Neutrophil (primary cell): ENCODE data around the gene ATP5F1D.

Experiments
- H3K27ac ChIP-seq: fragments of 200-600 bp; sonication (generic); 2 replicates; pipeline ENCODE4 v1.5.1; 2016; ENCODE audit warnings: mild to moderate bottlenecking, moderate library complexity
- H3K27me3 ChIP-seq: fragments of 200-600 bp; sonication (generic); 2 replicates; pipeline ENCODE4 v1.6.0; 2016; ENCODE audit warnings: mild to moderate bottlenecking
- H3K36me3 ChIP-seq: fragments of 200-600 bp; sonication (generic); 2 replicates; pipeline ENCODE4 v1.5.1; 2017
- H3K4me1 ChIP-seq, 2 experiments: fragments of 200-600 bp in 1 of 2; sonication (generic) in 1 of 2; 1 replicate in 1 of 2; 2 replicates in 1 of 2; pipeline versions ENCODE4 v1.5.1 to v1.6.1; 2013 to 2016; ENCODE audit warnings: low read depth in 1 of 2, low read length in 1 of 2, mild to moderate bottlenecking in 1 of 2, moderate library complexity in 1 of 2; ENCODE audit not compliant: control insufficient read depth in 1 of 2, insufficient read depth in 1 of 2
- H3K4me3 ChIP-seq, 2 experiments: fragments of 200-600 bp in 1 of 2; sonication (generic) in 1 of 2; 1 replicate in 1 of 2; 2 replicates in 1 of 2; pipeline ENCODE4 v1.5.1; 2013 to 2016; ENCODE audit warnings: low read depth in 1 of 2, low read length in 1 of 2, mild to moderate bottlenecking in 1 of 2, moderate library complexity in 1 of 2
- H3K9me3 ChIP-seq: fragments of 200-600 bp; sonication (generic); 2 replicates; pipeline ENCODE4 v1.5.1; 2016
- TF ChIP-seq, protein P1 (sequence below): fragments of 200-600 bp; sonication (generic); IDR thresholded peaks from 2 replicates; pipeline ENCODE4 v1.5.1; 2016; ENCODE audit warnings: antibody characterized with exemption

ATP5F1D gene

GRCh38 chr19:1259876-1260748 is 18.6 kb downstream of the ATP5F1D start:
- Histone ChIP-seq H3K27ac (peak overlapping the region; percentile 100), H3K9me3 (peaks cover 3% of the 10 kb centered on the region), H3K4me3 (peak overlapping the region; percentile 71 to 72), H3K27me3 (no peaks in the 10 kb centered on the region), H3K4me1 (peaks cover 82 to 86% of the 10 kb centered on the region in 2 experiments), H3K36me3 (peaks cover 49% of the 10 kb centered on the region)
- TF ChIP-seq, protein P1, sequence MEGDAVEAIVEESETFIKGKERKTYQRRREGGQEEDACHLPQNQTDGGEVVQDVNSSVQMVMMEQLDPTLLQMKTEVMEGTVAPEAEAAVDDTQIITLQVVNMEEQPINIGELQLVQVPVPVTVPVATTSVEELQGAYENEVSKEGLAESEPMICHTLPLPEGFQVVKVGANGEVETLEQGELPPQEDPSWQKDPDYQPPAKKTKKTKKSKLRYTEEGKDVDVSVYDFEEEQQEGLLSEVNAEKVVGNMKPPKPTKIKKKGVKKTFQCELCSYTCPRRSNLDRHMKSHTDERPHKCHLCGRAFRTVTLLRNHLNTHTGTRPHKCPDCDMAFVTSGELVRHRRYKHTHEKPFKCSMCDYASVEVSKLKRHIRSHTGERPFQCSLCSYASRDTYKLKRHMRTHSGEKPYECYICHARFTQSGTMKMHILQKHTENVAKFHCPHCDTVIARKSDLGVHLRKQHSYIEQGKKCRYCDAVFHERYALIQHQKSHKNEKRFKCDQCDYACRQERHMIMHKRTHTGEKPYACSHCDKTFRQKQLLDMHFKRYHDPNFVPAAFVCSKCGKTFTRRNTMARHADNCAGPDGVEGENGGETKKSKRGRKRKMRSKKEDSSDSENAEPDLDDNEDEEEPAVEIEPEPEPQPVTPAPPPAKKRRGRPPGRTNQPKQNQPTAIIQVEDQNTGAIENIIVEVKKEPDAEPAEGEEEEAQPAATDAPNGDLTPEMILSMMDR = no peak

DNA sequence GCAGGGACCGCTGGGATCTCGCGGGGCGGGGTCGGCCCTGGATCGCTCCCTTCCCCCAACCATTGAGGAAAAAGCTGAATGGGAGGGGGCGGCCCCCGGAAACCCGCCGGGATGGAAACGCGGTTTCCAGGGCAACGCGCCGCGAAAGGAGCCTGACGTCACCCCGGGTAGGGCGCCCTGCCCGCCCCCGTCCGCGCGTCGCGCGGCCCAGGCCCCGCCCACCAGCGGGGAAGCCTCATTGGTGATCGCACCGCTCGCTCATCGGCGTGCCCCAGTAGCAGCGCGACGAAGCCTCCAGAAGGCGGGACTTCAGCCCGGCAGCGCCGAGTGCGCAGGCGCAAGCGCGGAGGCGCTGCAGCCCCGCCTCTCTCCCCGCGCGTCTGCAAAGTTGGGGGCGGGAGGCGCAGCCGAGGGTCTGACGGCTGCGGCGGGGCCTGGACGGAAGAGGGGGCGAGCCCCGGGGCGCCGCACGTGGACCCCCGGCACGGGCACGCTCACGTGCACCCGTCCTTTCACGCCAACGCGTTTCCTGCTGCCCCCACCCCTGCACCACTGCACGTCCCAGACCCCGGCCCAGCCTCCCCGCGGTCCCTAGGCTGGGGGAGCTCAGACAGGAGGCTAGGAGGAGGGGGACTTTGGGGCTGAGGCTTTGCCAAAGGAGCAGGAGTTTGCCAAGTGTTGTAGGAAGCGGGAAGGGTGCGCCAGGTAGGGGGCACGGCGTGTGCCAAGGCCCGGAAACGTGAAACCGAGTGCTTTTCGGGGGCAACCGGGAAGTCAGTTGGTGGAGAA is 19.4 kb downstream of the ATP5F1D start:
- Histone ChIP-seq H3K4me3 (peak overlapping the region; percentile 71 to 72), H3K36me3 (peaks cover 43% of the 10 kb centered on the region), H3K4me1 (peaks cover 82 to 86% of the 10 kb centered on the region in 2 experiments)

DNA sequence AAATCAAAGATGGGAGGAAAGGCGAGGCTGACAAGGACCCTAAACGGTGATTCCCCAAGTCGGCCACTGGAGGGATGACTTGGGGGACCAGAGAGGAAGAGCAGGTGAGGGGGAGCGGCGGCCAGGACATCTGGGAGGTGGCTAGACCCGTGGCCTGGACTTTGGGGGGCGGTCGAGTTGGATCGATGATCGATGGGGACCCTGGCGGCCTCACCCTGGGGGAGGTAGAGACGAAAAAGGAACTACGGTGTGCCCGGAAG is 19.9 kb downstream of the ATP5F1D start:
- Histone ChIP-seq H3K4me1 (peaks cover 86% of the 10 kb centered on the region in 2 experiments), H3K27ac (peak overlapping the region; percentile 100), H3K9me3 (no peaks in the 10 kb centered on the region), H3K27me3 (no peaks in the 10 kb centered on the region), H3K4me3 (peak overlapping the region; percentile 71 to 72), H3K36me3 (peaks cover 37% of the 10 kb centered on the region)
- TF ChIP-seq, protein P1 = peak; percentile 41

More for the DNA sequence above, 19.4 kb downstream of the ATP5F1D start:
- Histone ChIP-seq H3K9me3 (no peaks in the 10 kb centered on the region), H3K27ac (peak overlapping the region; percentile 100), H3K27me3 (no peaks in the 10 kb centered on the region)
- TF ChIP-seq, protein P1 = no peak

DNA sequence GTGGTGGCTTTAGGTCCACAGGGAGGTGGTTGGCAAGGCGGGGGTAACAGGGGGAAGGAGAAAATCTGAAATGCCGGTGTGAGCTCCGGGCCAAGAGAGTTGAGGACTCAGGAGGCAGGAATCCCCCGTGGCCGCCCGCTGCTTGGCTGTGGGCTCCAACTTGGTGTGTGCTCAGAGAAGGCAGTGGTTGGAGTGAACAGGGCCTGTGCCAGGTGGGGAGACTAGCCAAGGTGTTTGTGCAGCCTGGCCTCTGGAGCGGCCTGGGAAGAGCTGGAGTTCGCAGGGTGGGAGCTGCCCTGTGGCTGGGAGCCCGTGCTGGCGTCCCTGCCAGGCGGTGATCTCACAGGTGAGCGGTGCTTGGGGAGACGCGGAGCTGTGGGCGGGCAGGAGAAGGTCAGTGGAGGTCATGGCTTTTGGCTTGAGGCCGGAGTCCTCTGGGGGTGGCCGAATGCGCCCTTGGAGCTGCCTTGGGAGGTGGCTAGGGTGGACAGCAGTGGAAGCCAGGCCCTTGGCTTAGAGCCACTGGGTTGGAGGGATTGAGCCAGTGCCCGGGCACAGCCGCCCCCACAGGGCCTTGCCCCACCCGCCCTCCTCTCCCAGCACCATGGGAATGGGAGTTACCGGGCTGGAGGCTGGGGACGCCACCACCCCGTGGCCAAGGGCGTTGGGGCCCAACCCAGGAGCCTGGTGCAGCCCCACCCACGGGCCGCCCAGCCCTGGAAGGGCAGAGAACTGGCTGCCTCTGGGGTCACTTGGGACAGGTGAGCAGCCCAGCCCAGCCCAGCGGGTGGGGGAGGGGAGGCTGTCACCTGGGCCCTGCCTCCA is 20.5 kb downstream of the ATP5F1D start:
- Histone ChIP-seq H3K27ac (peak overlapping the region; percentile 100), H3K36me3 (peaks cover 32% of the 10 kb centered on the region), H3K27me3 (no peaks in the 10 kb centered on the region), H3K4me3 (peak overlapping the region; percentile 71 to 72), H3K9me3 (no peaks in the 10 kb centered on the region), H3K4me1 (peaks cover 81 to 86% of the 10 kb centered on the region in 2 experiments)
- TF ChIP-seq, protein P1 = no peak

GRCh38 chr19:1262623-1263123 is 21.1 kb downstream of the ATP5F1D start:
- TF ChIP-seq, protein P1 = no peak
- peaks cover 25% of the 10 kb centered on the region for H3K36me3 ChIP-seq

More at GRCh38 chr19:1262623-1263123, 21.1 kb downstream of the ATP5F1D start:
- peaks cover 81 to 86% of the 10 kb centered on the region in 2 experiments for H3K4me1 ChIP-seq
- H3K4me3 ChIP-seq = peak overlapping the region; percentile 71 to 72
- no peaks in the 10 kb centered on the region for H3K9me3 ChIP-seq
- peak overlapping the region; percentile 100 for H3K27ac ChIP-seq
- H3K27me3 ChIP-seq = peaks cover 6% of the 10 kb centered on the region
